NB4 (cell line): Measurements from ENCODE around the gene SKIC2.
"Not testable (repeated sequence)": the region's sequence is repeated elsewhere in the genome, so short reads cannot be mapped to it uniquely, and the experiment has no call there.

Experiments
- DNase-seq: peaks from one replicate; pipeline ENCODE4 v3.0.0; 2010; ENCODE audit warnings: low read depth
- H3K4me3 ChIP-seq: one replicate; pipeline ENCODE4 v1.5.1; 2011; ENCODE audit warnings: mild to moderate bottlenecking, low read depth, low read length, moderate library complexity
- MYC ChIP-seq: IDR thresholded peaks from 2 replicates; pipeline ENCODE4 v1.6.1; 2011; ENCODE audit warnings: low read depth, low read length
- POLR2A ChIP-seq: IDR thresholded peaks from 2 replicates; pipeline ENCODE4 v1.6.1; 2011; ENCODE audit warnings: mild to moderate bottlenecking; ENCODE audit not compliant: insufficient read length; ENCODE audit errors: extremely low read depth
- TF ChIP-seq, protein P1 (sequence below): IDR thresholded peaks from one replicate; pipeline ENCODE4 v1.5.1; 2012; ENCODE audit warnings: low read depth, low read length
- TF ChIP-seq, protein P2 (sequence below): IDR thresholded peaks from 2 replicates; pipeline ENCODE4 v1.6.1; 2011; ENCODE audit warnings: low read depth, low read length

The SKIC2 gene

GRCh38 chr6:31969712-31970603 lies 11.0 kb downstream of the SKIC2 start:
- H3K4me3 ChIP-seq, result peak overlapping the region; percentile 99
- TF ChIP-seq MYC, result no peak
- TF ChIP-seq, protein P1, sequence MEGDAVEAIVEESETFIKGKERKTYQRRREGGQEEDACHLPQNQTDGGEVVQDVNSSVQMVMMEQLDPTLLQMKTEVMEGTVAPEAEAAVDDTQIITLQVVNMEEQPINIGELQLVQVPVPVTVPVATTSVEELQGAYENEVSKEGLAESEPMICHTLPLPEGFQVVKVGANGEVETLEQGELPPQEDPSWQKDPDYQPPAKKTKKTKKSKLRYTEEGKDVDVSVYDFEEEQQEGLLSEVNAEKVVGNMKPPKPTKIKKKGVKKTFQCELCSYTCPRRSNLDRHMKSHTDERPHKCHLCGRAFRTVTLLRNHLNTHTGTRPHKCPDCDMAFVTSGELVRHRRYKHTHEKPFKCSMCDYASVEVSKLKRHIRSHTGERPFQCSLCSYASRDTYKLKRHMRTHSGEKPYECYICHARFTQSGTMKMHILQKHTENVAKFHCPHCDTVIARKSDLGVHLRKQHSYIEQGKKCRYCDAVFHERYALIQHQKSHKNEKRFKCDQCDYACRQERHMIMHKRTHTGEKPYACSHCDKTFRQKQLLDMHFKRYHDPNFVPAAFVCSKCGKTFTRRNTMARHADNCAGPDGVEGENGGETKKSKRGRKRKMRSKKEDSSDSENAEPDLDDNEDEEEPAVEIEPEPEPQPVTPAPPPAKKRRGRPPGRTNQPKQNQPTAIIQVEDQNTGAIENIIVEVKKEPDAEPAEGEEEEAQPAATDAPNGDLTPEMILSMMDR, result no peak
- TF ChIP-seq POLR2A, result no peak
- TF ChIP-seq, protein P2, sequence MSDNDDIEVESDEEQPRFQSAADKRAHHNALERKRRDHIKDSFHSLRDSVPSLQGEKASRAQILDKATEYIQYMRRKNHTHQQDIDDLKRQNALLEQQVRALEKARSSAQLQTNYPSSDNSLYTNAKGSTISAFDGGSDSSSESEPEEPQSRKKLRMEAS, result no peak
- no peak for DNase-seq

- peak overlapping the region; percentile 99 for H3K4me3 ChIP-seq
- no peak for TF ChIP-seq POLR2A
- no peak for TF ChIP-seq MYC
- TF ChIP-seq, protein P2, result no peak
- TF ChIP-seq, protein P1, result no peak
- no peak for DNase-seq
Observed at GRCh38 chr6:31970604-31971271, 11.8 kb downstream of the SKIC2 start.

DNA sequence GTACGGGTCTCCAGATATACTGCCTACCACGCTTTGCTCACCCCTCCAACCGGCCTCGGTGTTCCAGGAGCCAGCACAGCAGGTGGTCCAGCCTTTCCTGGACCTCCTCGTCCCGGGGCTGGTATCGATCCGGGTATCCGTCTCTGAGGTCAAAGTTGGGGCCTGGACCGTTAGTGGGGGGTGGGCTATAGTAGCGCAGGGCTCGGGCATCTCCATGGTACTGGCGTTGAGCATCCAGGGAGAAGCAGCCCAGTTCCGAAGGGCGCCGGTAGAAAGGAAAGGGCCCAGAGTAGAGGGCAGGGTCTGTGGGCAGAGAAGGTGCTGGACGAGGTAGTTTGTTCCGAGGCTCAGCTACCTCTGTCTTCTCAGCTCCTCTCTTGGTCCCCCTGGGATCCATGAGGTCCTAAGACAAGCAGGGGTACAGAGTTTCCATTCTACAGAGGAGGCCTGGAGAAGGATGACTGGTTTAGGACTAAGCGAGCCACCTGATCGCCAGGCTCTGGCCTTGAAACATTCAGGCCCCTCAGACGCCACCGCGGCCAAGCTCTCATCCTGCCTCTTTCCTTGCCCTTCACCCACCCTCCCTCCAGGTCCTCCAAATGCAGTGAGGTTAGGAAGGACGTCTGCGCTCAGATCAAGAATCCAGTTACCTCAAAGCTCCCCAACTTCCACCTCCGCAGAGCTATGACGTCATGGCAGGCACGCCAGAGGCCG lies 12.5 kb downstream of the SKIC2 start:
- peak overlapping the region; percentile 99 for H3K4me3 ChIP-seq
- no peak for DNase-seq

GRCh38 chr6:31971993-31972708 lies 13.2 kb downstream of the SKIC2 start, which contains the start of gene DXO:
Gene DXO, minus strand, starts transcription at chr6:31972138. Its CDS starts 463 bp downstream, at chr6:31971675.
- H3K4me3 ChIP-seq, result peak within 1 kb of the TSS; percentile 99
- peak; percentile 100 for DNase-seq
- TF ChIP-seq MYC, result peak; percentile 47
- TF ChIP-seq, protein P1, result no peak
- TF ChIP-seq POLR2A, result peak; percentile 32
- TF ChIP-seq, protein P2, result peak; percentile 76; the same call in 1 of the 2 replicates

More for the DNA sequence above, 12.5 kb downstream of the SKIC2 start:
- TF ChIP-seq MYC, result no peak
- peak; percentile 50 for TF ChIP-seq POLR2A

GRCh38 chr6:31972709-31973350 lies 13.9 kb downstream of the SKIC2 start:
- TF ChIP-seq MYC (no peak), POLR2A (no peak)
- TF ChIP-seq, protein P2, result no peak
- TF ChIP-seq, protein P1, result no peak
- DNase-seq, result no peak
- H3K4me3 ChIP-seq, result peak overlapping the region; percentile 99

DNA sequence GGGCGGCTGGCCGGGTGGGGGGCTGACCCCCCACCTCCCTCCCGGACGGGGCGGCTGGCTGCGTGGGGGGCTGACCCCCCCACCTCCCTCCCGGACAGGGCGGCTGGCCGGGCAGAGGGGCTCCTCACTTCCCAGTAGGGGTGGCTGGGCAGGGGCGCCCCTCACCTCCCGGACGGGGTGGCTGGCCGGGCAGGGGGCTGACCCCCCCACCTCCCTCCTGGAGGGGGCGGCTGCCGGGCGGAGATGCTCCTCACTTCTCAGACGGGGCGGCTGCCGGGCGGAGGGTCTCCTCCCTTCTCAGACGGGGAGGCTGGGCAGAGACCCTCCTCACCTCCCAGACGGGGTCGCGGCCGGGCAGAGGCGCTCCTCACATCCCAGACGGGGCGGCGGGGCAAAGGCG lies 17.1 kb downstream of the SKIC2 start:
- DNase-seq, H3K4me3 ChIP-seq: not testable (repeated sequence)
